Breast epithelium (tissue), 3 donors: ENCODE results near the gene PIK3C2G.

Experiments
- CTCF ChIP-seq, 3 donors: fragments of 450-650 bp; IDR thresholded peaks; one replicate each; pipeline ENCODE4 v1.5.1; 2016 to 2017; ENCODE audit warnings: antibody characterized with exemption in 3 of 3, mild to moderate bottlenecking in 3 of 3, moderate library complexity in 3 of 3
- POLR2A ChIP-seq: fragments of 450-650 bp; IDR thresholded peaks from one replicate; pipeline ENCODE4 v1.6.1; 2016; ENCODE audit warnings: antibody characterized with exemption, mild to moderate bottlenecking, moderate library complexity
- POLR2AphosphoS5 ChIP-seq, 3 donors: sonication (generic); formaldehyde crosslinking; IDR thresholded peaks; one replicate each; pipeline ENCODE4 v1.6.1; 2017; ENCODE audit warnings: antibody characterized with exemption in 3 of 3

GRCh38 chr12:18589316-18589715 is 328.0 kb downstream of the PIK3C2G start:
- no peak for TF ChIP-seq POLR2AphosphoS5 (IDR thresholded peaks at IDR 0.05)
- TF ChIP-seq CTCF (IDR thresholded peaks at IDR 0.05) = no peak
- TF ChIP-seq POLR2A = no peak
